PC-3 (cell line): Measurements from ENCODE around the gene SAP30.

Source experiments
- EZH2 ChIP-seq: fragments of 300-600 bp; sonication (generic); IDR thresholded peaks from one replicate; pipeline ENCODE4 v1.6.1; 2017; ENCODE audit warnings: antibody characterized with exemption, mild to moderate bottlenecking, low read length; ENCODE audit not compliant: unreplicated experiment
- EZH2phosphoT487 ChIP-seq: fragments of 300-600 bp; sonication (generic); IDR thresholded peaks from 2 replicates; pipeline ENCODE4 v1.6.1; 2018; ENCODE audit warnings: mild to moderate bottlenecking, antibody characterized with exemption, low read length, borderline replicate concordance
- TF ChIP-seq, protein P1 (sequence below): fragments of 300-600 bp; sonication (generic); conservative IDR thresholded peaks from 2 replicates; pipeline ENCODE4 v1.5.1; 2017; ENCODE audit warnings: antibody characterized with exemption, low read depth, mild to moderate bottlenecking, low read length

DNA sequence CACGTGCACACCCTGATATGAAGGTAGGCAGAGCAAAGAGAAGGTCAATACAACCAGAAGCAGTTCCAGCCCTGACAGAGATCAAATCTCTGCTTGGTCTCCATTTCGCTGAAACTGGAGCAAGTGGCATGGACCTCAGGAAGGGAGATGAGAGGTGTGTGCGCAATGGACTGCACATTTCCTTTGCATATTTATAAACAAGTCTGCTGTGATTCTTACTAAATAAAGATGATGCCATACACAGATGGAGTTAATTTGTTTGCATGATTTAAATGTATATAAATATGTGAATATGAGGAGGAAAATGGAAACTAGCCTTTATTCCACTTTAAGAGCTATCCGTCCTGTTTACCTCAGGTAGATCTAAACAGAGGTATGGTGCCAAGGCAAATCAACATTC lies 30.3 kb downstream of the SAP30 start:
- TF ChIP-seq, protein P1, sequence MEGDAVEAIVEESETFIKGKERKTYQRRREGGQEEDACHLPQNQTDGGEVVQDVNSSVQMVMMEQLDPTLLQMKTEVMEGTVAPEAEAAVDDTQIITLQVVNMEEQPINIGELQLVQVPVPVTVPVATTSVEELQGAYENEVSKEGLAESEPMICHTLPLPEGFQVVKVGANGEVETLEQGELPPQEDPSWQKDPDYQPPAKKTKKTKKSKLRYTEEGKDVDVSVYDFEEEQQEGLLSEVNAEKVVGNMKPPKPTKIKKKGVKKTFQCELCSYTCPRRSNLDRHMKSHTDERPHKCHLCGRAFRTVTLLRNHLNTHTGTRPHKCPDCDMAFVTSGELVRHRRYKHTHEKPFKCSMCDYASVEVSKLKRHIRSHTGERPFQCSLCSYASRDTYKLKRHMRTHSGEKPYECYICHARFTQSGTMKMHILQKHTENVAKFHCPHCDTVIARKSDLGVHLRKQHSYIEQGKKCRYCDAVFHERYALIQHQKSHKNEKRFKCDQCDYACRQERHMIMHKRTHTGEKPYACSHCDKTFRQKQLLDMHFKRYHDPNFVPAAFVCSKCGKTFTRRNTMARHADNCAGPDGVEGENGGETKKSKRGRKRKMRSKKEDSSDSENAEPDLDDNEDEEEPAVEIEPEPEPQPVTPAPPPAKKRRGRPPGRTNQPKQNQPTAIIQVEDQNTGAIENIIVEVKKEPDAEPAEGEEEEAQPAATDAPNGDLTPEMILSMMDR: no peak
- TF ChIP-seq EZH2phosphoT487 (no peak), EZH2 (no peak)
